A549 (cell line): ENCODE measurements around the gene YWHAE. TPM values are rescaled to one million over a fixed set of nuclear protein-coding genes. Genes with fewer than 3 reads are reported as not detected.

Source experiments
- ATAC-seq, 2 experiments: fragments of 200-7000 bp in 1 of 2; fragments of >200 bp in 1 of 2; cut with Nextera tagmentation in 1 of 2; cut with Tn5 transposase in 1 of 2; 3 replicates each; pipeline versions ENCODE4 v1.8.0 to v1.9.1; 2018 to 2020; ENCODE audit warnings: mild to moderate bottlenecking in 1 of 2, moderate library complexity in 1 of 2
- CTCF ChIA-PET: fragments of 300-600 bp; sonication (Branson Sonifier 250); formaldehyde crosslinking; extraction: SDS; loops from one replicate; lab custom pipeline; 2021; ENCODE audit warnings: antibody characterized with exemption, inconsistent platforms; lab: Yijun Ruan, JAX
- POLR2A ChIA-PET: fragments of 350-600 bp; formaldehyde crosslinking; extraction: SDS; loops from one replicate; lab custom pipeline; 2021; ENCODE audit warnings: antibody characterized with exemption, inconsistent platforms; lab: Yijun Ruan, JAX
- DNase-seq, 2 experiments: peaks; one replicate each; pipeline versions ENCODE4 v3.0.0 to v3.0.0-alpha.2; 2011 to 2016; ENCODE audit warnings: low read depth in 1 of 2, low spot score in 1 of 2
- FAIRE-seq: peaks from 2 replicates; lab custom pipeline; 2011; peaks lifted over from hg19 to GRCh38; lab: Jason Lieb, UNC
- H3K27ac ChIP-seq, 2 experiments: fragments of >200 bp; sonication (Bioruptor Twin); formaldehyde crosslinking; 3 replicates each; pipeline ENCODE4 v1.5.1; 2016 to 2017
- H3K4me1 ChIP-seq: fragments of >200 bp; sonication (Bioruptor Twin); formaldehyde crosslinking; 3 replicates; pipeline ENCODE4 v1.6.1; 2016
- H3K4me2 ChIP-seq: fragments of >200 bp; sonication (Bioruptor Twin); formaldehyde crosslinking; 3 replicates; pipeline ENCODE4 v1.6.1; 2016
- H3K4me3 ChIP-seq: fragments of >200 bp; sonication (Bioruptor Twin); formaldehyde crosslinking; 3 replicates; pipeline ENCODE4 v1.5.1; 2016
- H3K9me3 ChIP-seq: fragments of >200 bp; sonication (Bioruptor Twin); formaldehyde crosslinking; 3 replicates; pipeline ENCODE4 v1.6.1; 2016
- CBX8 ChIP-seq: fragments of 200-600 bp; sonication (generic); IDR thresholded peaks from 2 replicates; pipeline ENCODE4 v1.6.1; 2016
- CEBPB ChIP-seq, 2 experiments: fragments of >200 bp in 1 of 2; sonication (Bioruptor Twin) in 1 of 2; formaldehyde crosslinking in 1 of 2; IDR thresholded peaks; 2 replicates each; pipeline ENCODE4 v1.6.1; 2012 to 2016
- EHMT2 ChIP-seq: fragments of 200-600 bp; sonication (generic); IDR thresholded peaks from 2 replicates; pipeline ENCODE4 v1.6.1; 2016; ENCODE audit warnings: antibody characterized with exemption, low read depth, mild to moderate bottlenecking, moderate library complexity
- FOXS1 ChIP-seq: fragments of 250-450 bp; sonication (Bioruptor Pico); IDR thresholded peaks from 2 replicates; pipeline ENCODE4 v1.5.0; 2020; ENCODE audit warnings: mild to moderate bottlenecking, moderate library complexity
- HOXB5 ChIP-seq: fragments of 250-450 bp; sonication (Bioruptor Pico); IDR thresholded peaks from 2 replicates; pipeline ENCODE4 v1.5.0; 2020; ENCODE audit warnings: mild to moderate bottlenecking, moderate library complexity
- JUNB ChIP-seq: fragments of >200 bp; sonication (Bioruptor Twin); formaldehyde crosslinking; IDR thresholded peaks from 2 replicates; pipeline ENCODE4 v1.6.1; 2016
- KDM5A ChIP-seq: fragments of 200-600 bp; sonication (generic); IDR thresholded peaks from 2 replicates; pipeline ENCODE4 v1.6.1; 2016; ENCODE audit warnings: antibody characterized with exemption, mild to moderate bottlenecking
- MAFK ChIP-seq: fragments of 450-650 bp; IDR thresholded peaks from 2 replicates; pipeline ENCODE4 v1.6.1; 2014; ENCODE audit not compliant: partially characterized antibody
- NFE2L2 ChIP-seq: fragments of 150-350 bp; conservative IDR thresholded peaks from 2 replicates; pipeline ENCODE4 v1.6.1; 2014; ENCODE audit warnings: low read length
- RAD21 ChIP-seq, 2 experiments: fragments of >200 bp in 1 of 2; sonication (Bioruptor Twin) in 1 of 2; formaldehyde crosslinking in 1 of 2; IDR thresholded peaks in 1 of 2; conservative IDR thresholded peaks in 1 of 2; 2 replicates in 1 of 2; 3 replicates in 1 of 2; pipeline ENCODE4 v1.6.1; 2012 to 2018; ENCODE audit warnings: inconsistent platforms in 1 of 2
- RFX5 ChIP-seq: fragments of 450-650 bp; IDR thresholded peaks from 2 replicates; pipeline ENCODE4 v1.7.1; 2014; ENCODE audit warnings: antibody characterized with exemption, mild to moderate bottlenecking, moderate library complexity
- SMC3 ChIP-seq: fragments of >200 bp; sonication (Bioruptor Twin); formaldehyde crosslinking; IDR thresholded peaks from 3 replicates; pipeline ENCODE4 v1.6.1; 2018; ENCODE audit warnings: inconsistent platforms
- ZC3H11A ChIP-seq: fragments of 450-650 bp; IDR thresholded peaks from 2 replicates; pipeline ENCODE4 v1.6.1; 2014; ENCODE audit warnings: antibody characterized with exemption, mild to moderate bottlenecking
- ZFP36 ChIP-seq: fragments of 450-650 bp; IDR thresholded peaks from 2 replicates; pipeline ENCODE4 v1.6.1; 2014; ENCODE audit warnings: borderline replicate concordance; ENCODE audit not compliant: partially characterized antibody
- ZSCAN20 ChIP-seq: fragments of 250-450 bp; sonication (Bioruptor Pico); IDR thresholded peaks from 2 replicates; pipeline ENCODE4 v1.8.0; 2022; ENCODE audit warnings: mild to moderate bottlenecking, moderate library complexity
- WGBS: methylation state at CpG from one replicate; pipeline ENCODE4 v1.1.6; 2017; ENCODE audit errors: missing lambda C conversion rate; 5-methylcytosine and 5-hydroxymethylcytosine counted together
- polyA plus RNA-seq, 4 experiments: library from polyadenylated mRNA; depleted of rRNA in 3 of 4; stranded (reverse); fragments of >200 nt; fragmentation: RNase III in 1 of 4; extraction: RNeasy Plus Mini Kit Qiagen cat#74134 plus additional on column Dnase treatment in 1 of 4; gene quantifications; 2 replicates in 3 of 4; 3 replicates in 1 of 4; pipeline ENCODE4 v1.2.3, GENCODE V29; 2011 to 2017
- TF ChIP-seq, protein P1 (sequence below): IDR thresholded peaks from 2 replicates; pipeline ENCODE4 v1.6.1; 2012
- TF ChIP-seq, protein P2 (sequence below): fragments of >200 bp; sonication (Bioruptor Twin); formaldehyde crosslinking; IDR thresholded peaks from 3 replicates; pipeline ENCODE4 v1.5.1; 2016
- TF ChIP-seq, protein P3 (sequence below): fragments of >200 bp; sonication (Bioruptor Twin); formaldehyde crosslinking; IDR thresholded peaks from 3 replicates; pipeline ENCODE4 v1.6.1; 2016
- TF ChIP-seq, protein P4 (sequence below): fragments of >200 bp; sonication (Bioruptor Twin); formaldehyde crosslinking; IDR thresholded peaks from 2 replicates; pipeline ENCODE4 v1.6.1; 2016
- TF ChIP-seq, protein P5 (sequence below): fragments of 150-350 bp; IDR thresholded peaks from 2 replicates; pipeline ENCODE4 v1.6.1; 2014; ENCODE audit warnings: low read depth, mild to moderate bottlenecking, low read length
- TF ChIP-seq, protein P6 (sequence below): fragments of 250-450 bp; sonication (Bioruptor Pico); IDR thresholded peaks from 2 replicates; pipeline ENCODE4 v1.5.0; 2020; ENCODE audit warnings: low read depth, mild to moderate bottlenecking, moderate library complexity

The YWHAE gene
- polyA plus RNA-seq, 2 of the 4 experiments (the other 2 are of a cell fraction), result 1,284 to 1,548 TPM

DNA sequence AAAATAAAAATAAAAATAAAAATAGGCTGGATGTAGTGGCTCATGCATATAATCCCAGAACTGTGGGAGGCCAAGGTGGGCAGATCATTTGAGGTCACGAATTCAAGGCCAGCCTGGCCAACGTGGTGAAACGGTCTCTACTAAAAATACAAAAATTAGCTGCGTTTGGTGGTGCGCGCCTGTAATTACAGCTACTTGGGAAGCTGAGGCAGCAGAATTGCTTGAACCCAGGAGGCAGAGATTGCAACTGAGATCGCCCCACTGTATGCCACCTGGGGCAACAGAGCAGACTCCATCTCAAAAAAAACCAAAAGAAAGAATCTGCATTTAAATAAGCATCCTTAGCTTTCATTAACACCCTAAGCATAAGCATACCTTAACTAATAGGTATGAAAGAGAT is 33.8 kb downstream of the YWHAE start:
- TF ChIP-seq JUNB (no peak), MAFK (peak; percentile 68), CEBPB (IDR thresholded peaks at IDR 0.05) (no peak), KDM5A (no peak), FOXS1 (CRISPR knock-in tag) (no peak), SMC3 (no peak), ZC3H11A (no peak)
- DNase-seq, result no peak
- POLR2A ChIA-PET, result interaction anchor here (0.7 to 2.9 kb wide), 3 partner anchors 25 to 90 kb away, joined by 3 to 17 read pairs (median 6); partner anchors contain the start of genes CRK and YWHAE
- Histone ChIP-seq H3K4me1 (peaks cover 63% of the 10 kb centered on the region), H3K9me3 (no peaks in the 10 kb centered on the region), H3K4me3 (no peak overlapping the region), H3K4me2 (peak overlapping the region; percentile 50), H3K27ac (peak overlapping the region in 1 of 2 experiments; percentile 68; a peak in 2 of 6 replicates)
- CTCF ChIA-PET, result interaction anchor here (0.6 to 6.6 kb wide), 37 partner anchors 10 to 263 kb away, joined by 3 to 123 read pairs (median 7); partner anchors contain the start of genes CRK and INPP5K
- no peak for FAIRE-seq
- 88% methylated on average over 7 of the region's 7 CpGs for WGBS
- no peak for ATAC-seq

DNA sequence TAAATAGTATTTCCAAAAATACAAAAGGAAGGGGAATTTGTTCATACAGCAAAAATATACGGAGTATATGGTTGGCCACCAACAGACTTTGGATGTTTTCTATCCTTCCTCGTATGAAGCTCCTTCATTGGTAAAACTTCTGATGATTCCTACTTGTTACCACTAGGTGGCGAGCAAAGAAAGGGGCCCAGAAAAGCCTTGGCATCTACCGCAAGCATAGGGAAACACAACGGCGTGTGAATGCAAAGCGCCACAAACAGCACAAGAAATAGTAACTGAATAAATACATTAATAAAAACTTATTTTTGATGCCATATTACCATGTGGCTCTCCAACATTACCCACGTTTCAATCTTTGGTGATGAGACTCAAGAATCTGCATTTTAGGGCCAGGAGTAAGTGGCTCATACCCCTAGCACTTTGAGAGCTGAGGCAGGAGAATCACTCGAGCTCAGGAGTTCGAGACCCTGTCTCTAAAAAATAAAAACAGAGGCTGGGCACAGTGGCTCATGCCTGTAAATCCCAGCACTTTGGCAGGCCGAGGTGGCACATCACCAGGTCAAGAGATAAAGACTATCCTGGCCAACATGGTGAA is 34.5 kb downstream of the YWHAE start:
- ATAC-seq (peak; percentile 82 to 84), FAIRE-seq (peak; percentile 96), DNase-seq (peak; percentile 82 to 87)
- H3K4me2 ChIP-seq, result peak overlapping the region; percentile 50
- H3K4me1 ChIP-seq, result peaks cover 70% of the 10 kb centered on the region
- CTCF ChIA-PET, result interaction anchor here (0.6 to 6.6 kb wide), 64 partner anchors 9 to 823 kb away, joined by 3 to 123 read pairs (median 5); partner anchors contain the start of genes CRK, INPP5K, TRARG1 and YWHAE
- POLR2A ChIA-PET, result interaction anchor here (0.5 to 2.9 kb wide), 8 partner anchors 9 to 151 kb away, joined by 3 to 17 read pairs (median 6); partner anchors contain the start of genes CRK, INPP5K and YWHAE
- peak overlapping the region in 1 of 2 experiments; percentile 25; a peak in 2 of 6 replicates for H3K27ac ChIP-seq
- 13% methylated on average over 11 of the region's 11 CpGs for WGBS
- H3K9me3 ChIP-seq, result no peaks in the 10 kb centered on the region
- H3K4me3 ChIP-seq, result no peak overlapping the region
- TF ChIP-seq, protein P1, sequence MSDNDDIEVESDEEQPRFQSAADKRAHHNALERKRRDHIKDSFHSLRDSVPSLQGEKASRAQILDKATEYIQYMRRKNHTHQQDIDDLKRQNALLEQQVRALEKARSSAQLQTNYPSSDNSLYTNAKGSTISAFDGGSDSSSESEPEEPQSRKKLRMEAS, result peak; percentile 48; the same call in 1 of the 2 replicates
- TF ChIP-seq SMC3 (peak; percentile 68), ZSCAN20 (CRISPR knock-in tag) (no peak), RAD21 (conservative IDR thresholded peaks at IDR 0.05 in 1 of 2, IDR thresholded peaks at IDR 0.05 in 1 of 2) (peak; percentile 84 to 88)
- TF ChIP-seq, protein P2, sequence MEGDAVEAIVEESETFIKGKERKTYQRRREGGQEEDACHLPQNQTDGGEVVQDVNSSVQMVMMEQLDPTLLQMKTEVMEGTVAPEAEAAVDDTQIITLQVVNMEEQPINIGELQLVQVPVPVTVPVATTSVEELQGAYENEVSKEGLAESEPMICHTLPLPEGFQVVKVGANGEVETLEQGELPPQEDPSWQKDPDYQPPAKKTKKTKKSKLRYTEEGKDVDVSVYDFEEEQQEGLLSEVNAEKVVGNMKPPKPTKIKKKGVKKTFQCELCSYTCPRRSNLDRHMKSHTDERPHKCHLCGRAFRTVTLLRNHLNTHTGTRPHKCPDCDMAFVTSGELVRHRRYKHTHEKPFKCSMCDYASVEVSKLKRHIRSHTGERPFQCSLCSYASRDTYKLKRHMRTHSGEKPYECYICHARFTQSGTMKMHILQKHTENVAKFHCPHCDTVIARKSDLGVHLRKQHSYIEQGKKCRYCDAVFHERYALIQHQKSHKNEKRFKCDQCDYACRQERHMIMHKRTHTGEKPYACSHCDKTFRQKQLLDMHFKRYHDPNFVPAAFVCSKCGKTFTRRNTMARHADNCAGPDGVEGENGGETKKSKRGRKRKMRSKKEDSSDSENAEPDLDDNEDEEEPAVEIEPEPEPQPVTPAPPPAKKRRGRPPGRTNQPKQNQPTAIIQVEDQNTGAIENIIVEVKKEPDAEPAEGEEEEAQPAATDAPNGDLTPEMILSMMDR, result peak; percentile 96

DNA sequence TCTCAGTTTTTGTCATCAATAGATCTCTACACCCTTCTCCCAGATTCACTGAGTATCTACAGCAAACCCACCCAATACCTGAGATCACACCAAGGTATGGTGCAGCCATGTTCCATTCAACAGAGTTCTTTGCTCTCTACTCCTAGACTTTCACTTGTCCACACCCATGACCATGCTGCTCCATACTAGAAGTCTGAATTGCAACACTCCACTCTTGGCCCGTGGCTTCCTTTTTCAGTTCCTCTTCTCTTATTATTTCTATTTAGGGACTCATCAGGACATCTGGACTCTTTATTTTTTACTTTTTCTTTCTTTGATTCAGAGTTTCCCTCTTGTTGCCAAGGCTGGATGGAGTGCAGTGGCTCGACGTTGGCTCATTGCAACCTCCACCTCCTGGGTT is 37.1 kb downstream of the YWHAE start:
- ChIA-PET POLR2A (no interaction called here), CTCF (interaction anchor here (0.9 to 6.6 kb wide), 6 partner anchors 8 to 153 kb away, joined by 3 to 115 read pairs (median 13); partner anchors contain the start of gene INPP5K)
- Histone ChIP-seq H3K4me2 (no peak overlapping the region), H3K4me3 (no peak overlapping the region), H3K4me1 (peaks cover 60% of the 10 kb centered on the region), H3K9me3 (no peaks in the 10 kb centered on the region), H3K27ac (no peak overlapping the region)
- 85% methylated on average over 3 of the region's 3 CpGs for WGBS
- DNase-seq (no peak), ATAC-seq (0 out of 6 replicates have a peak, but pooled peaks of 1 of the 2 experiments have one; percentile 11), FAIRE-seq (no peak)
- TF ChIP-seq JUNB, result no peak
- no peak for TF ChIP-seq HOXB5
- peak in 1 of 2 experiments; percentile 23; a peak in 1 of 4 replicates for TF ChIP-seq CEBPB (IDR thresholded peaks at IDR 0.05)
- no peak for TF ChIP-seq EHMT2
- no peak for TF ChIP-seq RFX5

DNA sequence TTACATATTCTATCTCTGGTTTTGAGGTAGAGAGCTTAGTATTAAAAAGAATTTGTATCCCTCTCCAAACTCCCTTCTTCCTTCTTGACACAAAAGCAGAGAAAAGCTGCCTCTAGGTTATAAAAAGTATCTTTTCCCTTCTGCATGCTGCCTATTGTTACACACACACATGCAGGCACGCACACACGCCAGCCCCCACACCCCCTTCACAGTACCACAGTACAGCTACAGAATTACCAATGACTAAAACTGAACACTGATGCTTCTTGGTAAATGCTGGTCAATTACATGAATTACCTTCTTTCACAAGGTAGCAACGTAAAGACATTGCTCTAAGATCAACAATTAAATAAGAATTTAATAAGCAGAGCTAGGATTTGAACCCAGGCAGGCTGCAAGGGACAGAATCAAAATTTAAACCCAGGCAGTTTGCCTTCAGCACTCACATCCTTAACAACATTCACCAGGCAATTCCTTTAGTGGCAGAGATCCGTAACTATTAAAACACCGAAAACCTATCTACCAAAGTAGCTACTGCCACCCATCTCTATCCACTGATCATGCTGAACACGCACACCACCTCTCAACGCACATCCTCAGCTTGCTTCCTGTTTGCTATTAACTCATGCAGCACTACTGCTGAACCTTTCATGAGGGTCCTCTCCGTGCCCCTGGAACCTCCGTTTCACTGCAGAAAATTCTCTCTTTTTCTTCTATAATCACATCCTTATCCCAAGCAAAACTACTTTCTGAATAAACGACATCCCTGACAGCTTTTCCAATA is 37.8 kb downstream of the YWHAE start:
- WGBS, result 76% methylated on average over 10 of the region's 10 CpGs
- POLR2A ChIA-PET, result interaction anchor here (1.4 kb wide), 1 partner anchor 154 kb away, joined by 6 read pairs; the partner anchor contains the start of gene INPP5K
- TF ChIP-seq, protein P3, sequence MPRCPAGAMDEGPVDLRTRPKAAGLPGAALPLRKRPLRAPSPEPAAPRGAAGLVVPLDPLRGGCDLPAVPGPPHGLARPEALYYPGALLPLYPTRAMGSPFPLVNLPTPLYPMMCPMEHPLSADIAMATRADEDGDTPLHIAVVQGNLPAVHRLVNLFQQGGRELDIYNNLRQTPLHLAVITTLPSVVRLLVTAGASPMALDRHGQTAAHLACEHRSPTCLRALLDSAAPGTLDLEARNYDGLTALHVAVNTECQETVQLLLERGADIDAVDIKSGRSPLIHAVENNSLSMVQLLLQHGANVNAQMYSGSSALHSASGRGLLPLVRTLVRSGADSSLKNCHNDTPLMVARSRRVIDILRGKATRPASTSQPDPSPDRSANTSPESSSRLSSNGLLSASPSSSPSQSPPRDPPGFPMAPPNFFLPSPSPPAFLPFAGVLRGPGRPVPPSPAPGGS, result no peak
- no peak for TF ChIP-seq ZC3H11A
- TF ChIP-seq, protein P4, sequence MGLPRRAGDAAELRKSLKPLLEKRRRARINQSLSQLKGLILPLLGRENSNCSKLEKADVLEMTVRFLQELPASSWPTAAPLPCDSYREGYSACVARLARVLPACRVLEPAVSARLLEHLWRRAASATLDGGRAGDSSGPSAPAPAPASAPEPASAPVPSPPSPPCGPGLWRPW, result no peak
- TF ChIP-seq ZFP36, result no peak
- TF ChIP-seq NFE2L2, result no peak
- TF ChIP-seq, protein P5, sequence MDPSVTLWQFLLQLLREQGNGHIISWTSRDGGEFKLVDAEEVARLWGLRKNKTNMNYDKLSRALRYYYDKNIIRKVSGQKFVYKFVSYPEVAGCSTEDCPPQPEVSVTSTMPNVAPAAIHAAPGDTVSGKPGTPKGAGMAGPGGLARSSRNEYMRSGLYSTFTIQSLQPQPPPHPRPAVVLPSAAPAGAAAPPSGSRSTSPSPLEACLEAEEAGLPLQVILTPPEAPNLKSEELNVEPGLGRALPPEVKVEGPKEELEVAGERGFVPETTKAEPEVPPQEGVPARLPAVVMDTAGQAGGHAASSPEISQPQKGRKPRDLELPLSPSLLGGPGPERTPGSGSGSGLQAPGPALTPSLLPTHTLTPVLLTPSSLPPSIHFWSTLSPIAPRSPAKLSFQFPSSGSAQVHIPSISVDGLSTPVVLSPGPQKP, result no peak
- no peak for TF ChIP-seq CBX8
- TF ChIP-seq, protein P6, sequence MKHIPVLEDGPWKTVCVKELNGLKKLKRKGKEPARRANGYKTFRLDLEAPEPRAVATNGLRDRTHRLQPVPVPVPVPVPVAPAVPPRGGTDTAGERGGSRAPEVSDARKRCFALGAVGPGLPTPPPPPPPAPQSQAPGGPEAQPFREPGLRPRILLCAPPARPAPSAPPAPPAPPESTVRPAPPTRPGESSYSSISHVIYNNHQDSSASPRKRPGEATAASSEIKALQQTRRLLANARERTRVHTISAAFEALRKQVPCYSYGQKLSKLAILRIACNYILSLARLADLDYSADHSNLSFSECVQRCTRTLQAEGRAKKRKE (CRISPR knock-in tag), result no peak

More for the DNA sequence above, 37.8 kb downstream of the YWHAE start:
- FAIRE-seq (no peak), ATAC-seq (no peak), DNase-seq (no peak)
- Histone ChIP-seq H3K9me3 (no peaks in the 10 kb centered on the region), H3K4me2 (no peak overlapping the region), H3K4me3 (no peak overlapping the region), H3K27ac (no peak overlapping the region), H3K4me1 (peaks cover 53% of the 10 kb centered on the region)
- CTCF ChIA-PET, result interaction anchor here (0.9 to 2.8 kb wide), 9 partner anchors 9 to 212 kb away, joined by 3 to 14 read pairs (median 5); partner anchors contain the start of gene INPP5K
